ENCODE measurements around the gene CHCHD5. TPM values are rescaled to one million over a fixed set of nuclear protein-coding genes. Genes with fewer than 3 reads are reported as not detected.

The CHCHD5 gene
- total RNA-seq, 1 experiment from 2014 or later: 19.2 TPM

Other genes with a start within 250 kb of the CHCHD5 start
- 3.8 and 9.7 TPM in 2 replicates for gene RGPD8, start 151.0 kb upstream of the CHCHD5 start, total RNA-seq (2014; rRNA removed; shearing (Covaris generic))
- 85.4 and 96.2 TPM in 2 replicates for gene TTL, start 102.5 kb upstream of the CHCHD5 start, total RNA-seq (2014; rRNA removed; shearing (Covaris generic))
- 26.3 and 44.3 TPM in 2 replicates for gene POLR1B, start 42.1 kb upstream of the CHCHD5 start, total RNA-seq (2014; rRNA removed; shearing (Covaris generic))
- 81.9 and 125 TPM in 2 replicates for gene SLC20A1, start 61.3 kb downstream of the CHCHD5 start, total RNA-seq (2014; rRNA removed; shearing (Covaris generic))
- gene NT5DC4, start 136.4 kb downstream of the CHCHD5 start, total RNA-seq (2014; rRNA removed; shearing (Covaris generic)): not detected in 2 replicates
- gene CKAP2L, start 180.0 kb downstream of the CHCHD5 start, total RNA-seq (2014; rRNA removed; shearing (Covaris generic)): 6.5 and 7.7 TPM in 2 replicates
- gene IL1A, start 199.9 kb downstream of the CHCHD5 start, total RNA-seq (2014; rRNA removed; shearing (Covaris generic)): not detected in 2 replicates

Measured in G401 (cell line).